Transverse colon (tissue), 4 donors: ENCODE measurements around the gene MRPL14. TPM values are rescaled to one million over a fixed set of nuclear protein-coding genes. Genes with fewer than 3 reads are reported as not detected.

Experiments
- DNase-seq: peaks from one replicate; pipeline ENCODE4 v3.0.0-alpha.2; 2019
- H3K27ac ChIP-seq, 4 donors: fragments of 200-600 bp; sonication (generic); 2 replicates each; pipeline ENCODE4 v1.5.1; 2016 to 2018; ENCODE audit warnings: inconsistent platforms in 4 of 4
- H3K27me3 ChIP-seq: fragments of 200-600 bp; sonication (generic); 2 replicates; pipeline ENCODE4 v1.5.1; 2017; ENCODE audit warnings: inconsistent platforms
- H3K36me3 ChIP-seq, 4 donors: fragments of 200-600 bp; sonication (generic); 2 replicates each; pipeline ENCODE4 v1.5.1; 2017 to 2019; ENCODE audit warnings: inconsistent platforms in 4 of 4
- H3K4me1 ChIP-seq, 4 donors: fragments of 200-600 bp; sonication (generic); 2 replicates each; pipeline ENCODE4 v1.5.1; 2017 to 2020; ENCODE audit warnings: inconsistent platforms in 4 of 4
- H3K4me3 ChIP-seq, 4 donors: fragments of 200-600 bp; sonication (generic); 1 replicate in 1 of 4; 2 replicates in 3 of 4; pipeline versions ENCODE4 v1.5.1 to v1.6.1; 2017 to 2019; ENCODE audit warnings: inconsistent platforms in 4 of 4
- H3K9me3 ChIP-seq, 2 donors: fragments of 200-600 bp; sonication (generic); 2 replicates each; pipeline ENCODE4 v1.5.1; 2017 to 2019; ENCODE audit warnings: inconsistent platforms in 2 of 2
- CTCF ChIP-seq, 5 experiments: fragments of 200-600 bp in 3 of 5; fragments of 450-650 bp in 2 of 5; sonication (generic) in 3 of 5; IDR thresholded peaks; 1 replicate in 2 of 5; 2 replicates in 3 of 5; pipeline ENCODE4 v1.5.1; 2016 to 2017; ENCODE audit warnings: antibody characterized with exemption in 5 of 5, inconsistent platforms in 3 of 5, mild to moderate bottlenecking in 2 of 5, moderate library complexity in 1 of 5
- EP300 ChIP-seq: sonication (generic); formaldehyde crosslinking; IDR thresholded peaks from one replicate; pipeline ENCODE4 v1.6.1; 2017; ENCODE audit warnings: antibody characterized with exemption, low read depth
- POLR2A ChIP-seq: fragments of 450-650 bp; IDR thresholded peaks from one replicate; pipeline ENCODE4 v1.6.1; 2016; ENCODE audit warnings: antibody characterized with exemption, mild to moderate bottlenecking, moderate library complexity
- POLR2AphosphoS5 ChIP-seq, 3 donors: sonication (generic); formaldehyde crosslinking; IDR thresholded peaks; one replicate each; pipeline ENCODE4 v1.6.1; 2016; ENCODE audit warnings: antibody characterized with exemption in 3 of 3
- WGBS, 2 donors: methylation state at CpG; one replicate each; pipeline ENCODE4 v1.1.5; 2018; ENCODE audit warnings: low coverage in 1 of 2; 5-methylcytosine and 5-hydroxymethylcytosine counted together
- in situ Hi-C, 4 donors: fragments of 200-750 bp; cut with MboI; loops; one replicate each; pipeline versions ENCODE4 v1.15.0 to v1.15.1; 2017; ENCODE audit warnings: low sequenced_read_pairs in 3 of 4, low pct_ligation_motif_present in 1 of 4, low pct_unique_long_range_greater_than_20kb in 1 of 4
- intact Hi-C: fragments of 100-400 bp; cut with DNase I; formaldehyde crosslinking; loops from one replicate; pipeline ENCODE4 v1.15.1; 2023; ENCODE audit warnings: low total_unique reads
- total RNA-seq, 4 donors: library from RNA; depleted of rRNA; stranded (reverse); fragments of >200 nt; gene quantifications; one replicate each; pipeline ENCODE4 v1.1.0, GENCODE V29; 2016

The MRPL14 gene
- total RNA-seq, 4 donors from 2014 or later, result 15.5 to 54.6 (median 45.9) TPM

- no peak for DNase-seq
- Histone ChIP-seq H3K36me3 (no peaks in the 10 kb centered on the region), H3K4me1 (peaks cover 15 to 60% (median 38%) of the 10 kb centered on the region in 4 donors), H3K27ac (no peak overlapping the region), H3K27me3 (peaks cover 3% of the 10 kb centered on the region), H3K9me3 (no peaks in the 10 kb centered on the region), H3K4me3 (no peak overlapping the region)
- in situ Hi-C loops, result loop anchor here (5.0 to 25.0 kb wide), 4 partner anchors 310 to 465 kb away; no protein-coding TSS in a partner anchor
- WGBS, 2 donors, result 72% methylated on average over 5 of the region's 8 CpGs; no CpG with 5 or more reads in 1 of the 2 donors
- intact Hi-C loops, result loop anchor here (5.0 kb wide), 1 partner anchor 410 kb away; no protein-coding TSS in a partner anchor
- TF ChIP-seq EP300, result no peak
- no peak for TF ChIP-seq POLR2AphosphoS5 (IDR thresholded peaks at IDR 0.05)
- no peak for TF ChIP-seq POLR2A
- TF ChIP-seq CTCF (IDR thresholded peaks at IDR 0.05), result no peak
Measured at GRCh38 chr6:44077214-44077946, 49.9 kb downstream of the MRPL14 start.

- H3K4me1 ChIP-seq, result peaks cover 15 to 62% (median 40%) of the 10 kb centered on the region in 4 donors
- no peaks in the 10 kb centered on the region for H3K36me3 ChIP-seq
- in situ Hi-C loops (loop anchor here (5.0 to 25.0 kb wide), 4 partner anchors 309 to 464 kb away; no protein-coding TSS in a partner anchor), intact Hi-C loops (loop anchor here (5.0 kb wide), 1 partner anchor 409 kb away; no protein-coding TSS in a partner anchor)
- 29% methylated on average over 30 of the region's 49 CpGs; no CpG with 5 or more reads in 1 of the 2 donors for WGBS, 2 donors
- H3K27me3 ChIP-seq, result peaks cover 3% of the 10 kb centered on the region
- H3K27ac ChIP-seq, result no peak overlapping the region
- DNase-seq, result peak; percentile 56
- H3K4me3 ChIP-seq, result peak overlapping the region in 2 of 4 donors; percentile 16 to 23
- H3K9me3 ChIP-seq, result no peaks in the 10 kb centered on the region
- TF ChIP-seq EP300, result no peak
Measured at GRCh38 chr6:44076356-44077213, 50.7 kb downstream of the MRPL14 start.

DNA sequence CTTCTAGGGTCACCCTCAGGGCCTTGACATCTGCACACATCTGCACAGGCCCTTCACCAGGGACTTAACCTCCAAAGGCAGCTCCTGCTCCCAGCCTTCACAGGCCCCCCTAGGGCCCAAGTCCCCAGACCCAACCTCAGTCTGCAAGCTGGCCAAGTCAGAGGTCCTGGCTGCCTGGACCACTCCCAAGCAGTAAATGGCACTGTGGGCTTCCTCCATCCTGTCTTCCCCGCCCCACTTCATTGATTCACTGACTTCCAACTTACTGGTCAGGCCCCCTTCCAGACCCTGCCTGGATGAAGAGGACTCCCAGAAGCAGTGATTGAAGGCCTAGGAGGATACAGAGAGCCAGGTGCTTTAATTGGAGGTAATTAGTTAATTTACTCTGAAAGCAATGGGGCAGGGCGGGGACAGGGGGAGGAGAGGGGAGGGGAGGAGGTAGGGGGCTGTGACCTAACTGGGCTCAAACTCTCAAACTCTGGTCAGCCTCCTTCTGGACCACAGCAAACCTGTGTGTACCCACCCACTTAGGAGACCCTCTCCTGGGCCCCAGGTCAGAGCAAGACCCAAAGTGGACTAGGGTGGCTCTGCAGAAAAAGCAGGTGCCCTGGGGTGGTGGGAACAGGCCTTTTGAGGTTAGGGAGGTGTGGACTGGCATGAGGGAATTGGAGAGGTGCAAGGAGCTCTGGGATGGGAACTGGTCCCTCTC lies 51.5 kb downstream of the MRPL14 start:
- Histone ChIP-seq H3K36me3 (no peaks in the 10 kb centered on the region), H3K27me3 (peaks cover 3% of the 10 kb centered on the region), H3K4me3 (no peak overlapping the region), H3K27ac (no peak overlapping the region), H3K9me3 (no peaks in the 10 kb centered on the region), H3K4me1 (peaks cover 15 to 62% (median 40%) of the 10 kb centered on the region in 4 donors)
- DNase-seq, result no peak
- 92 to 100% methylated on average over 1 to 2 of the region's 2 CpGs for WGBS, 2 donors
- in situ Hi-C loops (loop anchor here (5.0 to 25.0 kb wide), 4 partner anchors 308 to 464 kb away; no protein-coding TSS in a partner anchor), intact Hi-C loops (loop anchor here (5.0 kb wide), 1 partner anchor 408 kb away; no protein-coding TSS in a partner anchor)
- TF ChIP-seq POLR2A (no peak), POLR2AphosphoS5 (IDR thresholded peaks at IDR 0.05) (no peak), EP300 (no peak), CTCF (IDR thresholded peaks at IDR 0.05) (no peak)
